GM20431 (cell line): Measurements from ENCODE around the gene MTF2.
"Not testable (repeated sequence)": the region's sequence is repeated elsewhere in the genome, so short reads cannot be mapped to it uniquely, and the experiment has no call there.

Experiments used
- in situ Hi-C: fragments of 300-500 bp; cut with MseI, MboI; formaldehyde crosslinking; loops from one replicate; pipeline ENCODE4 v1.15.0; 2020; ENCODE audit warnings: low sequenced_read_pairs; ENCODE audit not compliant: unreplicated experiment

MTF2 gene

GRCh38 chr1:93136445-93136844, 57.4 kb downstream of the MTF2 start:
- in situ Hi-C loops = no loop called here

- in situ Hi-C loops = no loop called here
Observed at GRCh38 chr1:93137604-93138292, 58.7 kb downstream of the MTF2 start.

- in situ Hi-C loops = no loop called here
Observed at GRCh38 chr1:93140106-93140505, 61.0 kb downstream of the MTF2 start.

- in situ Hi-C loops = no loop called here
Observed at GRCh38 chr1:93142161-93142560, 63.1 kb downstream of the MTF2 start.

- in situ Hi-C loops = no loop called here
Observed at GRCh38 chr1:93143136-93143535, 64.1 kb downstream of the MTF2 start.

GRCh38 chr1:93143769-93144168, 64.7 kb downstream of the MTF2 start:
- in situ Hi-C loops = no loop called here

- in situ Hi-C loops = no loop called here
Observed at GRCh38 chr1:93148001-93148400, 68.9 kb downstream of the MTF2 start.

- in situ Hi-C loops = no loop called here
Observed at GRCh38 chr1:93150729-93151128, 71.6 kb downstream of the MTF2 start.

GRCh38 chr1:93151474-93151873, 72.4 kb downstream of the MTF2 start:
- in situ Hi-C loops = no loop called here

- in situ Hi-C loops = no loop called here
Observed at GRCh38 chr1:93152835-93153234, 73.8 kb downstream of the MTF2 start.

- in situ Hi-C loops = no loop called here
Observed at GRCh38 chr1:93154898-93155297, 75.8 kb downstream of the MTF2 start.

- in situ Hi-C loops = no loop called here
Observed at GRCh38 chr1:93155335-93155734, 76.3 kb downstream of the MTF2 start.

- in situ Hi-C loops = no loop called here
Observed at GRCh38 chr1:93159337-93159736, 80.3 kb downstream of the MTF2 start.

GRCh38 chr1:93163314-93163713, 84.2 kb downstream of the MTF2 start:
- in situ Hi-C loops = not testable (repeated sequence)

- in situ Hi-C loops = no loop called here
Observed at GRCh38 chr1:93164816-93165215, 85.7 kb downstream of the MTF2 start.

GRCh38 chr1:93165895-93166294, 86.8 kb downstream of the MTF2 start:
- in situ Hi-C loops = not testable (repeated sequence)

- in situ Hi-C loops = no loop called here
Observed at GRCh38 chr1:93167006-93167405, 87.9 kb downstream of the MTF2 start.

- in situ Hi-C loops = not testable (repeated sequence)
Observed at GRCh38 chr1:93170141-93170678, 91.1 kb downstream of the MTF2 start.

- in situ Hi-C loops = no loop called here
Observed at GRCh38 chr1:93171549-93172034, 92.5 kb downstream of the MTF2 start.

- in situ Hi-C loops = no loop called here
Observed at GRCh38 chr1:93172778-93173177, 93.7 kb downstream of the MTF2 start.

GRCh38 chr1:93174638-93175037, 95.6 kb downstream of the MTF2 start:
- in situ Hi-C loops = not testable (repeated sequence)

- in situ Hi-C loops = no loop called here
Observed at GRCh38 chr1:93177991-93178390, 98.9 kb downstream of the MTF2 start.
